ENCODE data around the gene MRPL53.

DNA sequence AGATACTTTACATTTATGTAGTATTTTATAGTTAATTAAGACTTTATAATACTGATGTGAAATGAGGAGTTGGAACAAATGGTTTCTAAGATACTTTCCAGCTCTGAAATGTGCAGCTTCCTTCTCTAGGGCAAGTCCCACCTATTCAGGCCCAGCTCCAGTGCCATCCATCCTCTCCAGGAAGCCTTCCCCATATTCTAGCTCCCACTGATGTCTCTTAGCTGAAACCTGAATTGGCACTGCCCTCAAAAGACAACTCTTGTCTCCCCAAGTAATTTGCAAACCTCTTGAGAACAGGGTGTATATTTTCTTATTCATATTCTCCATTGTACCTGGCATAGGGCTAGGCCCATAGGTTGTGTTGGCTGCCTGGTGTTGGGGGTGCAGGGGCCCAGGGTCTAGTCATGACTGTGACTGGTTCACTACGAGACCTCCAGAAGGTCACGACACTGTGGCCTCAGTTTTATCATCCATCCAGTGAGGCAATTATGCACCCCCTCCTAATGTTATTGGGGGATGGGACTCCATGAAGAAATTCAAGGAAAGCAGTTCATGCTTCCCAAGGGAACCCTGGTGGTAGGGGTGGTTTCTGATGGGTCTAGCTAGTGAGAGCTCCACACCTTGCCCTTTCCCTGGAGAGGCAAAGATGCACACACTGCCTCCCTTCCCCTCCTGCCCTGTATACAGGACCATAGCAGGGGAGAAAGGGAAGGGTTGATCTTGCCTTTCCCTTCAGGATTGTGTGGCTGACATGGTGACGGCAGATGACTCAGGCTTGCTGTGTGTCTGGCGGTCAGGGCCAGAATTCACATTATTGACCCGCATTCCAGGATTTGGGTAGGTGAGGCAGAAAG lies 48.1 kb downstream of the MRPL53 start:
- no peak for TF ChIP-seq POLR2AphosphoS5 (IDR thresholded peaks at IDR 0.05)
- TF ChIP-seq, protein P1, sequence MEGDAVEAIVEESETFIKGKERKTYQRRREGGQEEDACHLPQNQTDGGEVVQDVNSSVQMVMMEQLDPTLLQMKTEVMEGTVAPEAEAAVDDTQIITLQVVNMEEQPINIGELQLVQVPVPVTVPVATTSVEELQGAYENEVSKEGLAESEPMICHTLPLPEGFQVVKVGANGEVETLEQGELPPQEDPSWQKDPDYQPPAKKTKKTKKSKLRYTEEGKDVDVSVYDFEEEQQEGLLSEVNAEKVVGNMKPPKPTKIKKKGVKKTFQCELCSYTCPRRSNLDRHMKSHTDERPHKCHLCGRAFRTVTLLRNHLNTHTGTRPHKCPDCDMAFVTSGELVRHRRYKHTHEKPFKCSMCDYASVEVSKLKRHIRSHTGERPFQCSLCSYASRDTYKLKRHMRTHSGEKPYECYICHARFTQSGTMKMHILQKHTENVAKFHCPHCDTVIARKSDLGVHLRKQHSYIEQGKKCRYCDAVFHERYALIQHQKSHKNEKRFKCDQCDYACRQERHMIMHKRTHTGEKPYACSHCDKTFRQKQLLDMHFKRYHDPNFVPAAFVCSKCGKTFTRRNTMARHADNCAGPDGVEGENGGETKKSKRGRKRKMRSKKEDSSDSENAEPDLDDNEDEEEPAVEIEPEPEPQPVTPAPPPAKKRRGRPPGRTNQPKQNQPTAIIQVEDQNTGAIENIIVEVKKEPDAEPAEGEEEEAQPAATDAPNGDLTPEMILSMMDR (IDR thresholded peaks at IDR 0.05), result no peak
- TF ChIP-seq POLR2A (IDR thresholded peaks at IDR 0.05), result no peak
